VCaP (cell line): ENCODE measurements around the gene FAM193B.

Source experiments
- H3K27ac ChIP-seq: fragments of 450-650 bp; 2 replicates; pipeline ENCODE4 v1.5.1; 2017
- TF ChIP-seq, protein P1 (sequence below): fragments of 450-650 bp; conservative IDR thresholded peaks from 2 replicates; pipeline ENCODE4 v1.5.1; 2017; ENCODE audit warnings: mild to moderate bottlenecking, moderate library complexity

The FAM193B gene

DNA sequence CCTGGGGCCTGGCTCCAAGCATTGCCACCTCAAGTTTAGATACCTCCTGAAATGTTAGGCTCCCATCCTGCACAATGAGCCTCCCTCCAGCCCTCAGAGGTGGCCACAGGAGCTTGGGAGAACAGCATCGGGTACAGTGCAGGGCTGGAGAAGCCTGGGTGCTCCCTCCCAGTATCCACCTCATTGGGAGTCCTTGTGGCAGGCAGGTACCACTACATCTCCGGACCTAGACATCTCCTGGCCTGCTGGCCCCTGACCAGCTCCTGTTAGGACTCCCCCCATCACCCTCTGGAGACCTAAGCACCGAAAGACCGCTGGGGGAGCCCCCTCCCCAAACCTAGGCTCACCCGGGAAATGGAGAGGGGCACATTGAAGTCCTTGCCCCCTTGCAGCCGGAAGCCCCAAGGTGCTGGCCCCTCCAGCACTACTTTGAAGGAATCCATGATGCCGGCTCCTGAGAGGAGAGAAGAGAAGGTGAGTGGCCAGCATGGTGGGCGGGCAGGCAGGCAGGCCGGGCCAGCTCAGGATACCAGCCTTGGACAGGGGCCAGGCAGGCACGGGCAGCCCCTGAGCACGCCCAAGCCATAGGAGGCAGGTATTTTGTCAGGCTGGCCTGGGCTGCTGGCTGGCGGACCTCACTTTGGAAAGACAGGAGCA is 58.2 kb downstream of the FAM193B start:
- TF ChIP-seq, protein P1, sequence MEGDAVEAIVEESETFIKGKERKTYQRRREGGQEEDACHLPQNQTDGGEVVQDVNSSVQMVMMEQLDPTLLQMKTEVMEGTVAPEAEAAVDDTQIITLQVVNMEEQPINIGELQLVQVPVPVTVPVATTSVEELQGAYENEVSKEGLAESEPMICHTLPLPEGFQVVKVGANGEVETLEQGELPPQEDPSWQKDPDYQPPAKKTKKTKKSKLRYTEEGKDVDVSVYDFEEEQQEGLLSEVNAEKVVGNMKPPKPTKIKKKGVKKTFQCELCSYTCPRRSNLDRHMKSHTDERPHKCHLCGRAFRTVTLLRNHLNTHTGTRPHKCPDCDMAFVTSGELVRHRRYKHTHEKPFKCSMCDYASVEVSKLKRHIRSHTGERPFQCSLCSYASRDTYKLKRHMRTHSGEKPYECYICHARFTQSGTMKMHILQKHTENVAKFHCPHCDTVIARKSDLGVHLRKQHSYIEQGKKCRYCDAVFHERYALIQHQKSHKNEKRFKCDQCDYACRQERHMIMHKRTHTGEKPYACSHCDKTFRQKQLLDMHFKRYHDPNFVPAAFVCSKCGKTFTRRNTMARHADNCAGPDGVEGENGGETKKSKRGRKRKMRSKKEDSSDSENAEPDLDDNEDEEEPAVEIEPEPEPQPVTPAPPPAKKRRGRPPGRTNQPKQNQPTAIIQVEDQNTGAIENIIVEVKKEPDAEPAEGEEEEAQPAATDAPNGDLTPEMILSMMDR = peak; percentile 47
- H3K27ac ChIP-seq = peak overlapping the region; percentile 80

DNA sequence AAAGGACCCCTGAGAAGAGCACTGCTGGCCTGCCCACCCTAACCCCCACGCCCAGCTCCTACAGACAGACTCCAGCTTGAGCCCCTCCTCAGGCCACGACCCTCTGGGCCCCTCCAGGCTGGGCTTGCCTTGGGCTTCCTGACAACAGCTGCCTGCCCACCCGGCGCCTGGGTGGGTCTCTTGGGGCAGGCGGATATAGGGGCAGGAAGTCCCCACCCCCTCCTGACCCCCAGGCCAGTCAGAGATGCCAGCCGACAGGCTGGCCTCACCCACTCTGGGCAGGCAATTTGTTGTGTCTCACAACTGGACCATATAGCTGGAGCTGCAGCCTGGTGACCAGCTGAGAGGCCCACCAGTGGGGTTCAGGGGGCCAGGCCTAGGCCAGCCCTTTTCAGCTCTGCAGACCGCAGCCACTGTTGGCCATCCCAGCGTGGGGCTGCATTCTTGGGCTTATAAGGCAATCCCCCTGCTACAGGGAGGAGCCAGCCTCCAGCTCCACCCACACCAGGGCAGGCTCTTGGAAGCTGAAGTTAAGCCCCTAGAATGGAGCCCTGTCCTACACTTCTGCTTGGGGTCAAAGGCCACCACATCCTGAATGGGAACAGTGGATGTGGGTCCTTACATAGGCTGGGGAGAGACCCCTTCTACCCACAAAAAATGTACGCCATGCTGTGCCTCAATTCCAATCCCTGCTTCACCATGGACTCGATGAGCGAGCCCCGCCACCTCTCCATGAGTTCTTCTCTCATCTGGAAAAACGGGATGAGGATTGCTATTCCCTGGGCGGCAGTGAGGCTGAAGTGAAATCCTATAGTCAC is 58.9 kb downstream of the FAM193B start:
- peak overlapping the region; percentile 80 for H3K27ac ChIP-seq
- TF ChIP-seq, protein P1 = no peak

DNA sequence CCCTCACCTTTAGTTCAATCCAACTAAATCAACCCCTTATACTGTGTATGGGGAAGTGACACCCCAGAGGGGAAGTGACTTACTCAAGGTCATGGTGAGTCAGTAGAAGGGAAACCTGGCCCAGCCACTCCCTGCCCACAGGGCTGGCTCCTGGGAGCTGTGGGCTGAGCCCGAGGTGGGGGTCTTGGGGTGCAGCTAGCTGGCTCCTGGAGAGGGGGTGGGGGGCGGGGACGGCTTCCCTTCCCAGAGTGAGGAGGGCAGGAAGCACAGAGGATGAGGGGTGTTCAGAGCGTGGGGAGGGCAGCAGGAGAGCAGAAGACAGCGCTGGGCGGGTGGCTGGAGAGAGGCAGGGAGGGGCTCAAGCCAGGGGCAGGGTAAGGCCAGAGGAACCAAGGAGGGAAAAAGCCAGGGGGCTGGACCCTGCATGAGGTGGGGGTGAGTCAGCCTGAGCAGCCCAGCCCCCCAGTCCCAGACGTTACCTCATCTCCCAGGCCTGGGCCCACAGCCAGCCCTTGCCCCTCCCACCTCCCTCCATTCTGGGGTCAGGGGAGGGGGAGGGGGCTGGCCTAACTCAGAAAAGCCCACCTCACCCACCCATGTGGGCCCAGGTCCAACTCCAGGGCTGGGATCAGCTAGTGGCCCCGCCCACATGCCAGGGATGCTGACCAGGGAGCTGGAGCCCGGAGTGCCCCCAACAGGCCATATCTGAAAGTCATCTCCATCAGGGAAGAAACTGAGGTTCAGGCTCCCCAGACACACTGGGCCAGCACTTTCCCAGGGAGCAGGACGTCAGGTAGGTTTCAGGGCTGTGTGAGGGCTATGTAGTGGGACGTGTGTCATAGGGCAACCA is 59.8 kb downstream of the FAM193B start:
- H3K27ac ChIP-seq = no peak overlapping the region
- TF ChIP-seq, protein P1 = 0 out of 2 replicates have a peak, but pooled peaks have one; percentile 19

DNA sequence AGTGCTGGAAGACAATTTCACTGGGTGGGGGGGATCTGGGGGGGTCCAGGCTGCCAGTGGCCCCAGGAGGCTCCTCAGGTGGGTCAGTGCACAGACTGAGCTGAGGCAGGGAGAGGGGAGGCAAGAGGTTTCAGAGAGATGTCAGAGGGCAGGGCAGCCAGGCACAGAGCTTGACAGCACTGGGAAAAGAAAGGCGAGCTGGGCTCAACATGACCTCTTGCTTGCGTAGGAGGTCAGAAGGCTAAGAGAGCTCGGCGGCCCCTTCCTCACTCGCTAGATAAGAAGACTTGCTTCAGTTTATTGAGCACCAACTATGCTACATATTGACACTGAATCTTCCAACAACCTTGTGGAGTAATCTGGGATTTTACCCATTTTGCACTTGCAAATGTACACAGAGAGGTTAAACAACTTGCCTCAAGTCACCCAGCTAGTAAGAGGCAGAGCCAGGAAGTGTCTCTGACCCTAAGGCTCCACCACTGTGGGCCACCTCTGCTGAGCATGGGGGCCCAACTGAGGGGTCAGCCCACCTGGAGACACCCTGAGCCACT is 60.5 kb downstream of the FAM193B start:
- H3K27ac ChIP-seq = no peak overlapping the region
- TF ChIP-seq, protein P1 = no peak

DNA sequence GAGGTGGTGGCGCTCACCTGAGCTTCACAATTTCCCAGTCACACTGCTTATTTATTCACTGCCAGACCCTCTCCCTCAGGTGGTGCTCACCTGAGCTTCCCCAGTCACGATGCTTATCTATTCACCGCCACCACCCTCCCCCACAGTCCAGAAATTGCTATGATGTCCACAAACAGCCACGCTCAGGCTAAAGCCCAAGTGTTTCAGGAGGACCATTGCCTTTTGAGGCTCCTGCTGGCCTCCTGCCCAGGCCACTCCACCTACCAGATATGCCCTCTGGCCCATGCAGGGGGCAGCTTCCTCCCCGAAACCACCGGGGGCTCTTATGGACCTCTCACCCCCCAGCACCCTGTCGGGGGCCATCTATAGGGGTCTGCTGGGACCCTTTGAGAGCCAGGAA is 61.5 kb downstream of the FAM193B start:
- H3K27ac ChIP-seq = no peak overlapping the region
- TF ChIP-seq, protein P1 = no peak

DNA sequence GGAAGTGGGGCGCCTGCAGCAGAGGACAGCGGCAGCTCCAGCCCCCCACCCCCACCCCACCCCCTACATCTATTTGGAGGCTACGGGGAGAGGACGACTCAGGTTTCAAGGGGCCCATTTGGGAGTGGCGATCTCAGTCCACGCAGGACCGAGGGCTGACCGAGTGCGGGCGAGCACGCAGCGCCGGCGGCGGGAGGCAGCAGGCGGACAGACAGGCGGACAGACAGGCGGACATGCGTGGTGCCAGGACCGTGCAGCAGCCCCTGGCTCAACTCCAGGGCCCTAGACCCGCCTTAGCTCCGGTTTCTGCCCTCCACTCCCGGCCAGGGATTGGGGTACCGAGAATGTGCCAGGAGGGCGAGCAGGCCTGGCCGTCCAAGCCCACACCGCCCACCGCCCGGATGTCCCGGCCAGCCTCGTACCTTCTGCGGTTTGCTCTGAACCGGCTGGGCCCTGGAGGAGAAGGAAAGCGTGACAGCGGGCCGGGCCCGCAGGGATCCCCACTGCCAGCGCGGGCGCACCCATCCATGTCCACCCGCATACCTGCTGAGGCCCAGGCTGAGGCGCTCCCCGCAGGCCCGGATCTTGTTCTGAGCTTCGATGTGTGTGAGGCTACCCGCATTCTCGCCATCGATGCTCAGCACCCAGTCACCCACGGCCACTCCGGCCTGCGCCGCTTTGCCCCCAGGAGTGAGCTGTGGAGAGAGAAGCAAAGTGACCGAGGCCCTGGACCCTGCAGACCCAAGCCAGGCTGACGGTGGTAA is 62.2 kb downstream of the FAM193B start:
- TF ChIP-seq, protein P1 = no peak
- no peak overlapping the region for H3K27ac ChIP-seq
